Measurements from ENCODE around the gene BAAT. TPM values are rescaled to one million over a fixed set of nuclear protein-coding genes. Genes with fewer than 3 reads are reported as not detected.

BAAT gene
- total RNA-seq, 2 experiments from 2014 or later = not detected

- POLR2A ChIA-PET = no interaction called here
- intact Hi-C loops (cut with micrococcal nuclease) = loop anchor here (5.0 to 10.0 kb wide), 5 partner anchors 118 to 1572 kb away; partner anchors contain the start of genes ERP44, INVS, MSANTD3 and NR4A3
- H3K4me3 Mint-ChIP-seq = no peak overlapping the region
- peaks cover 59% of the 10 kb centered on the region for H3K36me3 Mint-ChIP-seq
- DNase-seq = no peak
- H3K27me3 Mint-ChIP-seq = no peaks in the 10 kb centered on the region
- peaks cover 19% of the 10 kb centered on the region for H3K9me3 Mint-ChIP-seq
- CTCF ChIA-PET = no interaction called here
- peaks cover 58% of the 10 kb centered on the region for H3K4me1 Mint-ChIP-seq (ENCODE audit: low read depth)
- H3K27ac Mint-ChIP-seq = no peak overlapping the region
Measured at GRCh38 chr9:101394687-101395086, 9.9 kb upstream of the BAAT start.

- Mint-ChIP-seq H3K4me3 (no peak overlapping the region), H3K4me1 (ENCODE audit: low read depth) (peaks cover 57% of the 10 kb centered on the region), H3K27ac (no peak overlapping the region), H3K9me3 (peaks cover 19% of the 10 kb centered on the region), H3K27me3 (no peaks in the 10 kb centered on the region), H3K36me3 (peaks cover 64% of the 10 kb centered on the region)
- no peak for DNase-seq
- POLR2A ChIA-PET = no interaction called here
- intact Hi-C loops (cut with micrococcal nuclease) = loop anchor here (10.0 kb wide), 1 partner anchor 968 kb away; the partner anchor contains the start of gene MSANTD3
- CTCF ChIA-PET = interaction anchor here (0.9 kb wide), 1 partner anchor 137 kb away, joined by 4 read pairs; no protein-coding TSS in a partner anchor
Measured at GRCh38 chr9:101393135-101393534, 8.3 kb upstream of the BAAT start.

GRCh38 chr9:101388507-101388993 is 3.7 kb upstream of the BAAT start:
- H3K27ac Mint-ChIP-seq = no peak overlapping the region
- H3K4me3 Mint-ChIP-seq = no peak overlapping the region
- ChIA-PET POLR2A (no interaction called here), CTCF (interaction anchor here (0.7 to 2.3 kb wide), 14 partner anchors 8 to 145 kb away, joined by 3 to 13 read pairs (median 4); partner anchors contain the start of genes MRPL50, RNF20 and ZNF189)
- intact Hi-C loops (cut with micrococcal nuclease) = loop anchor here (5.0 kb wide), 1 partner anchor 786 kb away; no protein-coding TSS in a partner anchor
- no peak for DNase-seq
- H3K27me3 Mint-ChIP-seq = no peaks in the 10 kb centered on the region
- peaks cover 57% of the 10 kb centered on the region for H3K36me3 Mint-ChIP-seq
- peaks cover 25% of the 10 kb centered on the region for H3K4me1 Mint-ChIP-seq (ENCODE audit: low read depth)
- H3K9me3 Mint-ChIP-seq = peaks cover 22% of the 10 kb centered on the region

- Mint-ChIP-seq H3K4me1 (ENCODE audit: low read depth) (peaks cover 22% of the 10 kb centered on the region), H3K4me3 (no peak overlapping the region), H3K36me3 (peaks cover 53% of the 10 kb centered on the region), H3K27me3 (no peaks in the 10 kb centered on the region), H3K27ac (peak overlapping the region; percentile 65), H3K9me3 (peaks cover 20% of the 10 kb centered on the region)
- POLR2A ChIA-PET = no interaction called here
- DNase-seq = no peak
- CTCF ChIA-PET = interaction anchor here (0.7 to 2.3 kb wide), 14 partner anchors 8 to 145 kb away, joined by 3 to 13 read pairs (median 4); partner anchors contain the start of genes MRPL50, RNF20 and ZNF189
- intact Hi-C loops (cut with micrococcal nuclease) = loop anchor here (5.0 kb wide), 1 partner anchor 786 kb away; no protein-coding TSS in a partner anchor
Measured at GRCh38 chr9:101387871-101388506, 3.2 kb upstream of the BAAT start.

- Mint-ChIP-seq H3K4me1 (ENCODE audit: low read depth) (peaks cover 2% of the 10 kb centered on the region), H3K4me3 (no peak overlapping the region), H3K27ac (no peak overlapping the region), H3K36me3 (peaks cover 20% of the 10 kb centered on the region), H3K9me3 (peaks cover 11% of the 10 kb centered on the region), H3K27me3 (peaks cover 2% of the 10 kb centered on the region)
- DNase-seq = no peak
- ChIA-PET POLR2A (no interaction called here), CTCF (no interaction called here)
- intact Hi-C loops (cut with micrococcal nuclease) = no loop called here
Measured at GRCh38 chr9:101383361-101383760, 1.4 kb downstream of the BAAT start.

GRCh38 chr9:101381833-101382342 is 2.9 kb downstream of the BAAT start:
- H3K4me1 Mint-ChIP-seq (ENCODE audit: low read depth) = no peaks in the 10 kb centered on the region
- H3K36me3 Mint-ChIP-seq = peaks cover 15% of the 10 kb centered on the region
- ChIA-PET POLR2A (no interaction called here), CTCF (interaction anchor here (0.9 kb wide), 1 partner anchor 9 kb away, joined by 4 read pairs; no protein-coding TSS in a partner anchor)
- DNase-seq = no peak
- H3K9me3 Mint-ChIP-seq = peaks cover 11% of the 10 kb centered on the region
- H3K27ac Mint-ChIP-seq = no peak overlapping the region
- intact Hi-C loops (cut with micrococcal nuclease) = no loop called here
- peaks cover 4% of the 10 kb centered on the region for H3K27me3 Mint-ChIP-seq
- no peak overlapping the region for H3K4me3 Mint-ChIP-seq

- peaks cover 5% of the 10 kb centered on the region for H3K27me3 Mint-ChIP-seq
- H3K4me1 Mint-ChIP-seq (ENCODE audit: low read depth) = no peaks in the 10 kb centered on the region
- no peak overlapping the region for H3K4me3 Mint-ChIP-seq
- H3K9me3 Mint-ChIP-seq = peaks cover 11% of the 10 kb centered on the region
- ChIA-PET POLR2A (no interaction called here), CTCF (interaction anchor here (0.9 kb wide), 1 partner anchor 8 kb away, joined by 4 read pairs; no protein-coding TSS in a partner anchor)
- H3K36me3 Mint-ChIP-seq = peaks cover 13% of the 10 kb centered on the region
- no peak for DNase-seq
- intact Hi-C loops (cut with micrococcal nuclease) = no loop called here
- H3K27ac Mint-ChIP-seq = no peak overlapping the region
Measured at GRCh38 chr9:101381118-101381517, 3.7 kb downstream of the BAAT start.

- DNase-seq = no peak
- CTCF ChIA-PET = interaction anchor here (1.0 kb wide), 1 partner anchor 8 kb away, joined by 3 read pairs; no protein-coding TSS in a partner anchor
- Mint-ChIP-seq H3K27ac (no peak overlapping the region), H3K27me3 (peaks cover 8% of the 10 kb centered on the region), H3K4me1 (ENCODE audit: low read depth) (no peaks in the 10 kb centered on the region), H3K4me3 (no peak overlapping the region), H3K36me3 (peaks cover 8% of the 10 kb centered on the region), H3K9me3 (peaks cover 8% of the 10 kb centered on the region)
- intact Hi-C loops (cut with micrococcal nuclease) = no loop called here
- POLR2A ChIA-PET = no interaction called here
Measured at GRCh38 chr9:101380295-101380694, 4.5 kb downstream of the BAAT start.

- H3K4me1 Mint-ChIP-seq (ENCODE audit: low read depth) = no peaks in the 10 kb centered on the region
- no peak for DNase-seq
- ChIA-PET POLR2A (no interaction called here), CTCF (interaction anchor here (1.5 to 2.3 kb wide), 2 partner anchors 12 to 65 kb away, joined by 3 to 13 read pairs; no protein-coding TSS in a partner anchor)
- peaks cover 2% of the 10 kb centered on the region for H3K9me3 Mint-ChIP-seq
- peaks cover 1% of the 10 kb centered on the region for H3K36me3 Mint-ChIP-seq
- no peak overlapping the region for H3K27ac Mint-ChIP-seq
- intact Hi-C loops (cut with micrococcal nuclease) = no loop called here
- no peak overlapping the region for H3K4me3 Mint-ChIP-seq
- peaks cover 12% of the 10 kb centered on the region for H3K27me3 Mint-ChIP-seq
Measured at GRCh38 chr9:101376111-101376848, 8.5 kb downstream of the BAAT start.

GRCh38 chr9:101375546-101375945 is 9.3 kb downstream of the BAAT start:
- no peak overlapping the region for H3K27ac Mint-ChIP-seq
- CTCF ChIA-PET = interaction anchor here (1.5 to 2.3 kb wide), 2 partner anchors 13 to 64 kb away, joined by 3 to 13 read pairs; no protein-coding TSS in a partner anchor
- H3K4me1 Mint-ChIP-seq (ENCODE audit: low read depth) = no peaks in the 10 kb centered on the region
- POLR2A ChIA-PET = interaction anchor here (0.6 kb wide), 1 partner anchor 26 kb away, joined by 4 read pairs; no protein-coding TSS in a partner anchor
- intact Hi-C loops (cut with micrococcal nuclease) = no loop called here
- no peak overlapping the region for H3K4me3 Mint-ChIP-seq
- DNase-seq = no peak
- H3K27me3 Mint-ChIP-seq = peaks cover 12% of the 10 kb centered on the region
- no peaks in the 10 kb centered on the region for H3K36me3 Mint-ChIP-seq
- peaks cover 2% of the 10 kb centered on the region for H3K9me3 Mint-ChIP-seq

- Mint-ChIP-seq H3K27me3 (peaks cover 12% of the 10 kb centered on the region), H3K36me3 (no peaks in the 10 kb centered on the region), H3K4me3 (no peak overlapping the region), H3K4me1 (ENCODE audit: low read depth) (no peaks in the 10 kb centered on the region), H3K9me3 (peaks cover 2% of the 10 kb centered on the region), H3K27ac (no peak overlapping the region)
- CTCF ChIA-PET = interaction anchor here (1.3 kb wide), 1 partner anchor 9 kb away, joined by 4 read pairs; no protein-coding TSS in a partner anchor
- POLR2A ChIA-PET = no interaction called here
- intact Hi-C loops (cut with micrococcal nuclease) = no loop called here
- DNase-seq = no peak
Measured at GRCh38 chr9:101372327-101373118, 12.3 kb downstream of the BAAT start.
